ENCODE data around the gene MAPKAP1.

The MAPKAP1 gene

DNA sequence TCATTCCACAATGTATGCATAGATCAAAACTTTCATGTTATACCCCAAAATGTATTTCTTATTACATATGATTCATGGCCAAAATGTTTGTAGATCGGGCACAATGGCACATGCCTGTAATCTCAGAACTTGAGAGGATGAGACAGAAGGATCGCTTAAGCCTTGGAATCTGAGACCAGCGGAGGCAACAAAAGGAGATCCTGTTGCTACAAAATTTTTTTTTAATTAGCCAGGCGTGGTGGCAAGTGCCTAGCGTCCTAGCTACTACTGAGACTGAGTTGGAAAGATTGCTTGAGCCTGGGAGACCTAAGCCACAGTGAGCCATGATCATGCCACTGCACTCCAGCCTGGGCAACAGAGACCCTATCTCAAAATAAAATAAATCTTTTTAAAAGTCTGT is 89.9 kb downstream of the MAPKAP1 start:
- H3K9ac ChIP-seq (ENCODE audit: insufficient read length, low read depth), result no peak overlapping the region
- DNase-seq (ENCODE audit: low read depth, low spot score), result no peak
- peaks cover 7% of the 10 kb centered on the region; the same call in 1 of the 2 replicates for H3K9me3 ChIP-seq (ENCODE audit: insufficient read depth, low read length)
- no peak for TF ChIP-seq SUZ12 (IDR thresholded peaks at IDR 0.05; ENCODE audit: extremely low read depth, insufficient read depth, insufficient read length)
- no peak for TF ChIP-seq YY1 (IDR thresholded peaks at IDR 0.05; ENCODE audit: insufficient read depth, insufficient read length)
- no peak for TF ChIP-seq ZNF274 (IDR thresholded peaks at IDR 0.05; ENCODE audit: low read depth, low read length)
- H3K4me1 ChIP-seq (ENCODE audit: insufficient read depth, insufficient read length), result peaks cover 3% of the 10 kb centered on the region
- H3K36me3 ChIP-seq (ENCODE audit: insufficient read depth, insufficient read length, low read length), result no peaks in the 10 kb centered on the region
- H3K27me3 ChIP-seq (ENCODE audit: insufficient read depth, insufficient read length), result no peaks in the 10 kb centered on the region
- no peak overlapping the region for H3K4me3 ChIP-seq (ENCODE audit: insufficient read length, low read depth)

DNA sequence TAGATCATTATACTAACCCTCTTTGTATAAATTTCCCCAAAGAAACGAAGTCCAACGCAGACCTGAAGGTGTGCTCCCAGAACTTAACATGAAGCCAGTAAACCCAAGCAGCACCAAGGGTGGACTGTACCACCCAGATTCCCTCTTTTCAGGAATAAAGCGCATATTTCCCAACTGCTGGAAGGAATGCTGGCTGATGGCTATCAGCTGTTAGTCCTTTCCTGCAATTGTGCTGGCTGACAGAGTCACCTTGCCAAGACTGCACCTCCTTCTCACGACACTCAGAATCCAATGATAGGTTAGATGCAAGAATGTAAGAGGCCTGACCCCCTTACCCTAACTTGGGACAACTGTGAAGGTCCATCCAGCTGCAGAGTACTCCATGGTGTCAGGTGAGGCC is 93.9 kb downstream of the MAPKAP1 start:
- H3K4me1 ChIP-seq (ENCODE audit: insufficient read depth, insufficient read length), result peaks cover 3% of the 10 kb centered on the region
- no peak overlapping the region for H3K4me3 ChIP-seq (ENCODE audit: insufficient read length, low read depth)
- no peak for DNase-seq (ENCODE audit: low read depth, low spot score)
- no peaks in the 10 kb centered on the region for H3K9me3 ChIP-seq (ENCODE audit: insufficient read depth, low read length)
- H3K9ac ChIP-seq (ENCODE audit: insufficient read length, low read depth), result no peak overlapping the region
- no peaks in the 10 kb centered on the region for H3K36me3 ChIP-seq (ENCODE audit: insufficient read depth, insufficient read length, low read length)
- no peaks in the 10 kb centered on the region for H3K27me3 ChIP-seq (ENCODE audit: insufficient read depth, insufficient read length)
- TF ChIP-seq SUZ12 (IDR thresholded peaks at IDR 0.05; ENCODE audit: extremely low read depth, insufficient read depth, insufficient read length), result no peak
- TF ChIP-seq ZNF274 (IDR thresholded peaks at IDR 0.05; ENCODE audit: low read depth, low read length), result no peak
- TF ChIP-seq YY1 (IDR thresholded peaks at IDR 0.05; ENCODE audit: insufficient read depth, insufficient read length), result no peak

DNA sequence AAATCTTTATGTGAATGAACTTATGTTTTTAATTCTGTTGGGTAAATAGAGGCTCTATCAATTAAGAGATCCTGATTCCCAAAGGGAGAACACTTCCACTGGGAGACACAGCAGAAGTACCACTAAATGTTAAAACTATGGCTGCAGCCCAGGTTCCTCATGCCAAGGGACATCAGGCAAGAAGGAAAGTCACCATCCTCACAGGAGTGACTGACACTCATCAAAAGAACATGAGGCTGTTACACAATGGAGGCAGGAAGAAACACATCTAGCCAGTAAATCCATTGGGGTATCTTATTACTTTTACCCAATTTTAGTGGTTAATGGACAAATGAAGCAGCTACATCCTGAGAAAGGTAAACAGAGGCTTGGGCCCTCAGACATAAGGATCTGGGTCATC is 94.4 kb downstream of the MAPKAP1 start:
- Histone ChIP-seq H3K4me1 (ENCODE audit: insufficient read depth, insufficient read length) (peaks cover 3% of the 10 kb centered on the region), H3K9ac (ENCODE audit: insufficient read length, low read depth) (no peak overlapping the region), H3K9me3 (ENCODE audit: insufficient read depth, low read length) (no peaks in the 10 kb centered on the region), H3K36me3 (ENCODE audit: insufficient read depth, insufficient read length, low read length) (no peaks in the 10 kb centered on the region), H3K27me3 (ENCODE audit: insufficient read depth, insufficient read length) (no peaks in the 10 kb centered on the region), H3K4me3 (ENCODE audit: insufficient read length, low read depth) (no peak overlapping the region)
- TF ChIP-seq ZNF274 (IDR thresholded peaks at IDR 0.05; ENCODE audit: low read depth, low read length) (no peak), YY1 (IDR thresholded peaks at IDR 0.05; ENCODE audit: insufficient read depth, insufficient read length) (no peak), SUZ12 (IDR thresholded peaks at IDR 0.05; ENCODE audit: extremely low read depth, insufficient read depth, insufficient read length) (no peak)
- no peak for DNase-seq (ENCODE audit: low read depth, low spot score)

DNA sequence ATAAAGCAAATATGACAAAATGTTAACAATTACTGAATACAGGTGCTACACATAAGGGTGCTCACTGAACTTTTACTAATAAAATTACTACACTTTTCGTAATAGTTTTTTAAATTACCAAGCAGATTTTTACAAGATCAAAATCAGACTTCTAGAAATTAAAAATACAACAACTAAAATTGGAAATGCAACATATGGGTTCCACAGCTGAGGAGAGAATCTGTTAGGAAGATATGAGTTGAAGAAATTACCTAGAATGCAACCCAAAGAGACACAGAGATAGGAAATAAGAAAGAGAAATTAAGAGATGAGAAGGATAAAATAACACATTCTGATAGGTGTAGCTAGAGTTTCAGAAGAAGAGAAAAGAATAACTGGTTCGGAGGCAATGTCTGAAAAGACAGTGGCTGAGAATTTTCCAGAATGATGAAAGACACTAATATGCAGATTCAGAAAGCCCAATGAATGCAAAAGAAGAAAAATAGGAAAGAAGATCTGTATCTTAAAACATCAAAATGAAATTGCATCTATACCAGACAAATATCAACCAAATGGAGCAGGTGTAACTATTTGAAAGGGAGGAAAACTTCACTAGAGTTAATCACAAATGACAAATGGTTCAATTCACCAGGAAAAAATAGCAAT is 95.8 kb downstream of the MAPKAP1 start:
- Histone ChIP-seq H3K9me3 (ENCODE audit: insufficient read depth, low read length) (no peaks in the 10 kb centered on the region), H3K9ac (ENCODE audit: insufficient read length, low read depth) (no peak overlapping the region), H3K27me3 (ENCODE audit: insufficient read depth, insufficient read length) (no peaks in the 10 kb centered on the region), H3K4me1 (ENCODE audit: insufficient read depth, insufficient read length) (peaks cover 3% of the 10 kb centered on the region), H3K4me3 (ENCODE audit: insufficient read length, low read depth) (no peak overlapping the region), H3K36me3 (ENCODE audit: insufficient read depth, insufficient read length, low read length) (no peaks in the 10 kb centered on the region)
- DNase-seq (ENCODE audit: low read depth, low spot score), result no peak
- TF ChIP-seq SUZ12 (IDR thresholded peaks at IDR 0.05; ENCODE audit: extremely low read depth, insufficient read depth, insufficient read length) (no peak), YY1 (IDR thresholded peaks at IDR 0.05; ENCODE audit: insufficient read depth, insufficient read length) (no peak), ZNF274 (IDR thresholded peaks at IDR 0.05; ENCODE audit: low read depth, low read length) (no peak)

DNA sequence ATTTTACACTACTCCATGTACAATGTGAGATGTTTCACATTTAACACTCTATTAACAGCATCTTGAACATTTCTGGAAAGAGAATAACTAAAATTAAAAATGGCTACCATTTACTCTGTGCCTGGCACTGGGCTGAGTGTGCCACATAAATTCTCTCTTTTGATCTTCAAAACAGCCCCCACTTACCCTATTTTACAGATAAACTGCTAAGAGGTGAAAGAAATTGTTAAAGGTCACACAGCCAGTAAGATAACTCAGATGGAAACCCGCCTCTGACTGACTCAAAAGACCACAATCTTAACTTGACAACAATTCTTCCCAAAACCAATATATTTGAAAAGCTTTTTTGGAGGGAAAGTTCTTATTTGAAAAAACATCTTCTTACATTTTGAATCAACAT is 97.3 kb downstream of the MAPKAP1 start:
- H3K27me3 ChIP-seq (ENCODE audit: insufficient read depth, insufficient read length), result no peaks in the 10 kb centered on the region
- H3K36me3 ChIP-seq (ENCODE audit: insufficient read depth, insufficient read length, low read length), result no peaks in the 10 kb centered on the region
- TF ChIP-seq SUZ12 (IDR thresholded peaks at IDR 0.05; ENCODE audit: extremely low read depth, insufficient read depth, insufficient read length), result no peak
- no peak for TF ChIP-seq YY1 (IDR thresholded peaks at IDR 0.05; ENCODE audit: insufficient read depth, insufficient read length)
- TF ChIP-seq ZNF274 (IDR thresholded peaks at IDR 0.05; ENCODE audit: low read depth, low read length), result no peak
- no peaks in the 10 kb centered on the region for H3K9me3 ChIP-seq (ENCODE audit: insufficient read depth, low read length)
- H3K9ac ChIP-seq (ENCODE audit: insufficient read length, low read depth), result no peak overlapping the region
- no peak overlapping the region for H3K4me3 ChIP-seq (ENCODE audit: insufficient read length, low read depth)
- no peak for DNase-seq (ENCODE audit: low read depth, low spot score)
- H3K4me1 ChIP-seq (ENCODE audit: insufficient read depth, insufficient read length), result peaks cover 3% of the 10 kb centered on the region

DNA sequence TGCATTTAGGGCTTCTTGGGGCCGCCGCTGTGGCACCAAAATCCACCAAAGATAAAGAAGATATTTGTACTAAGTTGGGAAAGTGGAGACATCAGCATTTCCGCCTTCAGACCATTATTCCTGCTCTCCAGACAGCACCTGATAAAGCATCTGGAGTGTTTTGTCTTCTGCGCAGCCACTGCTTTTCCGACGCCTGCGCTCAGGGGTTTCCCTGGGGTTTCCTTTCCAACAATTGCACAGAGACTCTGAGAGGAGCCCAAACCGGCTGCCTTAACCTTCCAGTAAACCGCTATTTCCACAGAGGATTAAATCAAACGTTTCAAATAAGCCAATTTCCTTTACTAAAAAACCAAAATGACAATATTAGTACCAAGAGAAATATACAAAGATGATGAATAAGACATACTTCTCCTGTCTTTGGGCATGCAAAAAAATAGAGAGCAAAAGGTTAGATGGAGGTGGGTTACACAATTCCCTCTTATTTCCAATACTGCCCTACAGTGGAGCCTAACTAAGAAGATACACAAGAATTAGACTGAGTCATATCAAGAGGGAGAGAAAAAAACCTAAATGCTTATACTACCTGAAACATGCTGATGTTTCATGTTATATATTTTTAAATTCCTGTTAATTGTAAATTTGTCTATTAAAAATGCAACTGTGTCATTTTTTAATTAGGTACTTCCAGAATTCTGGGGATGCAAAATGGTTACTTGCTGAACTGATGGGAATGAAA is 98.4 kb downstream of the MAPKAP1 start:
- no peaks in the 10 kb centered on the region for H3K36me3 ChIP-seq (ENCODE audit: insufficient read depth, insufficient read length, low read length)
- no peaks in the 10 kb centered on the region for H3K9me3 ChIP-seq (ENCODE audit: insufficient read depth, low read length)
- DNase-seq (ENCODE audit: low read depth, low spot score), result no peak
- peaks cover 3% of the 10 kb centered on the region for H3K4me1 ChIP-seq (ENCODE audit: insufficient read depth, insufficient read length)
- no peak overlapping the region for H3K9ac ChIP-seq (ENCODE audit: insufficient read length, low read depth)
- TF ChIP-seq YY1 (IDR thresholded peaks at IDR 0.05; ENCODE audit: insufficient read depth, insufficient read length) (no peak), SUZ12 (IDR thresholded peaks at IDR 0.05; ENCODE audit: extremely low read depth, insufficient read depth, insufficient read length) (no peak), ZNF274 (IDR thresholded peaks at IDR 0.05; ENCODE audit: low read depth, low read length) (no peak)
- no peak overlapping the region for H3K4me3 ChIP-seq (ENCODE audit: insufficient read length, low read depth)
- no peaks in the 10 kb centered on the region for H3K27me3 ChIP-seq (ENCODE audit: insufficient read depth, insufficient read length)

DNA sequence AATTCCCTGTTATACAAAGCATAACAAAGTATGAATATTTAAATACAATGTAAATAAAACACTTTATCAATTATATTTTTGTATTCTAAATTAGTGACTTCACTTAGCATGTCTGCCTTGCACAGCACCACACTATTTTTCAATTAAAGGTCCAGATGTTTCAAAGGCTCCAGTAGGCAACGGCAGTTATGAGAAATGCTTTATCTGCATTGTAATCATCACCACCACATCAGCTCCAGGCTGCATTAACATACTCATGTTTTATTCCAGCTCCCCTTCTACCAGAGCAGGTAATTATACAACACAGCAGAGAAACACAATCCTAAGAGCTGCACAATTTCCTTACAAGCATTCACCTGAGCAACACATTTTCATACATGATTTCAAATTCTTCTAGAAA is 102.8 kb downstream of the MAPKAP1 start:
- TF ChIP-seq SUZ12 (IDR thresholded peaks at IDR 0.05; ENCODE audit: extremely low read depth, insufficient read depth, insufficient read length) (no peak), ZNF274 (IDR thresholded peaks at IDR 0.05; ENCODE audit: low read depth, low read length) (no peak), YY1 (IDR thresholded peaks at IDR 0.05; ENCODE audit: insufficient read depth, insufficient read length) (no peak)
- Histone ChIP-seq H3K4me1 (ENCODE audit: insufficient read depth, insufficient read length) (no peaks in the 10 kb centered on the region), H3K27me3 (ENCODE audit: insufficient read depth, insufficient read length) (no peaks in the 10 kb centered on the region), H3K9ac (ENCODE audit: insufficient read length, low read depth) (no peak overlapping the region), H3K4me3 (ENCODE audit: insufficient read length, low read depth) (no peak overlapping the region), H3K9me3 (ENCODE audit: insufficient read depth, low read length) (no peaks in the 10 kb centered on the region), H3K36me3 (ENCODE audit: insufficient read depth, insufficient read length, low read length) (no peaks in the 10 kb centered on the region)
- no peak for DNase-seq (ENCODE audit: low read depth, low spot score)
